ENCODE data around the gene TEX13A.

- TF ChIP-seq CTCF (IDR thresholded peaks at IDR 0.05) (no peak), POLR2A (IDR thresholded peaks at IDR 0.05) (no peak)
These were observed 40.9 kb downstream of the TEX13A start for GRCh38 chrX:105179644-105180043.
